ENCODE measurements around the gene AMOTL1.

GRCh38 chr11:94719876-94720275 lies 48.3 kb upstream of the AMOTL1 start:
- no peak for TF ChIP-seq POLR2A (IDR thresholded peaks at IDR 0.05)
- no peak for TF ChIP-seq CTCF (IDR thresholded peaks at IDR 0.05)

Data from right lobe of liver (tissue), 4 donors.